GM12874 (cell line): ENCODE results near the gene LHFPL3.

Source experiments
- CTCF ChIP-seq: IDR thresholded peaks from 2 replicates; pipeline ENCODE4 v1.5.1; 2011; ENCODE audit warnings: low read depth, mild to moderate bottlenecking, control low read depth, low read length, moderate library complexity; ENCODE audit not compliant: insufficient read depth

The LHFPL3 gene

GRCh38 chr7:104584620-104585019 is 256.2 kb downstream of the LHFPL3 start:
- no peak for TF ChIP-seq CTCF

- TF ChIP-seq CTCF: no peak
Observed at GRCh38 chr7:104603957-104604356, 275.6 kb downstream of the LHFPL3 start.

GRCh38 chr7:104604706-104605105 is 276.3 kb downstream of the LHFPL3 start:
- no peak for TF ChIP-seq CTCF

GRCh38 chr7:104621321-104621720 is 292.9 kb downstream of the LHFPL3 start:
- no peak for TF ChIP-seq CTCF

GRCh38 chr7:104625956-104626355 is 297.6 kb downstream of the LHFPL3 start:
- no peak for TF ChIP-seq CTCF

GRCh38 chr7:104627516-104627915 is 299.1 kb downstream of the LHFPL3 start:
- TF ChIP-seq CTCF: no peak

GRCh38 chr7:104628017-104628416 is 299.6 kb downstream of the LHFPL3 start:
- no peak for TF ChIP-seq CTCF

GRCh38 chr7:104629408-104629807 is 301.0 kb downstream of the LHFPL3 start:
- TF ChIP-seq CTCF: no peak
